HEK293T (cell line): ENCODE measurements around the gene SLC9A9.

ENCODE experiments used
- LEF1 ChIP-seq: fragments of 450-650 bp; IDR thresholded peaks from 2 replicates; pipeline ENCODE4 v1.6.1; 2017; ENCODE audit warnings: mild to moderate bottlenecking, borderline replicate concordance
- SP1 ChIP-seq: fragments of 450-650 bp; IDR thresholded peaks from 2 replicates; pipeline ENCODE4 v1.6.1; 2017
- SUZ12 ChIP-seq: fragments of 450-650 bp; IDR thresholded peaks from 2 replicates; pipeline ENCODE4 v1.6.1; 2016; ENCODE audit warnings: mild to moderate bottlenecking
- ZNF384 ChIP-seq: fragments of 450-650 bp; IDR thresholded peaks from 2 replicates; pipeline ENCODE4 v1.6.1; 2016

DNA sequence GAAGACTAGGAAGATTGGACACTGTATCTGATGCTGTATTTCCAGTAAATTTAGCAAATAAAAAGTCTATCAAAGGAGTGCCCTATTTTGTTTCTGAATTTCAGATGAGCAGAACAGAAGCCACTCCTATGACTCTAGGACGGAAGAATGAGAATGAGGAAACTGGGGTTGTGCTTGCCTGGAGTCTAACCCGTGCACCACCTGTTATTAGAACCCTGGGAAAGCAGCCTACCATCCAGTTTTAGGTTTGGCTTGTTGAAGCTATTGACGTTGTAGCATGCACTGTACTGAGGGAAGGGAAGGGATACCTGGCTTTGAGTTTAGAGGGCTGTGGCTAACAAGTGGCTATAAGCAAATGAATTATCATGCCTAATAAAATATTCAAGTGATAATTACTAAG, 318.5 kb downstream of the SLC9A9 start:
- TF ChIP-seq SUZ12 (no peak), SP1 (no peak), LEF1 (no peak), ZNF384 (no peak)
